ENCODE results near the gene SLC22A31. TPM values are rescaled to one million over a fixed set of nuclear protein-coding genes. Genes with fewer than 3 reads are reported as not detected.

The SLC22A31 gene
- polyA plus RNA-seq, 3 donors, result 0.26 to 0.75 (median 0.39) TPM

DNA sequence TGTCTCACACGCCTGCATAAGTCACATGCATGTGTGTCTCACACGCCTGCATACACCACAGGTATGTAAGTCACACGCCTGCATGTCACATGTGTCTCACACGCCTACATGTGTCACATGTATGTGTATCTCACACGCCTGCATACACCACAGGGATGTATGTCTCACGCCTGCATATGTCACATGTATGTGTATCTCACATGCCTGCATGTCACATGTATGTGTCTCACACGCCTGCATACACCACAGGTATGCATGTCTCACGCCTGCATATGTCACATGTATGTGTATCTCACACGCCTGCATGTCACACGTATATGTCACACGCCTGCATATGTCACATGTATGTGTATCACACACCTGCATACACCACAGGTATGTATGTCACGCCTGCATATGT is 42.6 kb downstream of the SLC22A31 start:
- no peak for DNase-seq (ENCODE audit: extremely low read depth in 1 of 11, low read depth in 9 of 11, low spot score in 4 of 11)

DNA sequence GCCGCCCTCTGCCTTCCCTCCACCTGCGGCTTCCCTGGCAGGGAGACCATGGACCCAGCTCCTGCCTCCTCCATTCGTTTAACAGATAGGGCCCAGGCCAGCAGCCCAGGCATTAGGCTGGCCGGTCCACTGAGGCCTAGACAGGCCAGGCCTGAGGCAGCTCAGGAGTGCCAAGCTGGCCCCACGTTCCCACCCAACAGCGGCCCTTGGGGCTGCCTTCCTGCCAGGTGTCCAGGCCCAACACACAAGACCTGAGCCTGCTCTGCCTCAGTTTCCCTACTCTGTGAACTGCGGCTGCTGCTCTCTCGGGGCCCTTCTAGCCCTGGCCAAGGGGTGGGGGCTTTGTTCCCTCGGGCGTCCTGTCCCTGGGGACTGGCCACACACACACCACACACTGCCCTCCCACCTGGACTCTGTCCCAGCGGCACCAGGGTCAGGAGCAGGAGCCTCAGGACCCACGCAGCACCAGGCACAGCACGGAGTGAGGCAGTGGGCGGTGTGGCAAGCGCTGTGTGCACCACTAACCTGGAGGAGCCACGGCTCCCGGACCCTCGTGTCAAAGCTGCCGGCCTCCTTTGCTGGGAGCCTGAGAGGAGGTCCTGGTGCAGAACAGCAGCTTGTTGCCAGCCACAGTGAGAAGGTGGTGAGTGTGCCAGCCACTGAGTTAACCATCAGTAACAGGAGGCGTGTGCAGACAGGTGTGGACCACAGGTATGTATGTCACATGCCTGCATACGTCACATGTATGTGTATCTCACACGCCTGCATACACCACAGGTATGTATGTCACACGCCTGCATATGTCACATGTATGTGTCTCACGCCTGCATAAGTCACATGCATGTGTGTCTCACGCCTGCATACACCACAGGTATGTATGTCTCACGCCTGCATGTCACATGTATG is 43.3 kb downstream of the SLC22A31 start:
- no peak for DNase-seq (ENCODE audit: extremely low read depth in 1 of 11, low read depth in 9 of 11, low spot score in 4 of 11)

DNA sequence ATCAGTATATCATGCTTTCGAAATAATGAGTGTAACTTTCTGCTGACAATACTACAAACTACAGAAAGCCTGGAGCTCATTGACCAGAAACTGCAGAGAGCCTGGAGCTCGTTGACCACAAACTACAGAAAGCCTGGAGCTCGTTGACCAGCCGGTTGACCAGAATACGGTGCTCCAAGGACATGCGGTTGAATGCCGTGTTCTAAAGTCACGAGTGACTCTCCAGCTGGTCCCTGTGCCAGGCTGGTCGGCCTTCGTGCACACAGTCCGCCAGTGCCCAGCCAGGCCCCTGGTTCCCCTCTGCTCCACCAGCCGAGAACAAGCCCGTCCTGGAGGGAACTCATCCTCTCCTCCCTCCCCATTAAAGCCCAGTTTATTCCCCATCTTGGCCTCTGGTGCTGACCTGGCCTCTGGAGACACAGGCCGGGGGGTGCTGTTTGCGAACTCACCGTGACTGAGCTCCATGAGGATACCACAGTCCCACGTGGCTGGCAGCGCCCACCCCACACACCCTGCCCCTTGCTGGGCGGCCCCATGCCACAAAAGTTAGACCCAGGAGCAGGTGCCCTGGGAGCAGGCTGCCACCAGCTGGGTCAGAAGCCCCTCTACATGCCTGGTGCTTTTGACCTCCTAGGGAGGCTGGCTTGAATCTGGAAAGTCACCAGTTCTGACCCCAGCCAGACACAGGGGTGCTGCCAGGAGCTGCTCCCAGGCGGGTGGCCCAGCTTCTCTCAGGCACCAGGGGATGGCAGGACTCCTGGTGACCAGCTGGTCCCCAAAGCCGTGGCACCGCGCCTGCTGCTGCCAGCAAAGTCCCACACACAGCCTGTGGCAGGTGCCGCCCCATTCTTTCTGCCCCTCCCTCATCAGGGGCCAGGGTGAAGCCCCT is 44.2 kb downstream of the SLC22A31 start:
- DNase-seq (ENCODE audit: extremely low read depth in 1 of 11, low read depth in 9 of 11, low spot score in 4 of 11), result no peak

DNA sequence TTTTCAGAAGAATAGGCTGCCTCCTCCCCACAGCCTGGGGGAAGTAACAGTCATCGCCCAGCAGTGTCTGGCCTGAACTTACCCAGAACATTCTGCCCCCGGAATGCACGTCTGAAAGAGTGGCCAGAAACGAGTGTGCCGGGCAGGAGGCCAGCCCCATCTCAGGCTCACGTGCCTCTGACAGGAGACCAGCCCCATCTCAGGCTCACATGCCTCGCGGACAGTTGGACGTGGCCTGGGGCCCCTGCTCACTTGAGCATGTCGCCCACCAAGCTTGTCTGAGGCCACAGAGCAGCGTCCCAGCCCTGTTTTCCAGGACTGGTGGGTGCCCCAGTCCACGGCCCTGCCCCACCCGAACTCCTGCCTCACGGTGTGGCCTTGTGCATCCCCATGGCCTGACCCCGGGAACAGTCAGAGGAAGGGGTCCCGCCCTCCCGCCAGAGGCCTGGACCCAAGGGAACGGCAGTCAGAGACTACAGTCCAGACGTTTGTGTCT is 45.1 kb downstream of the SLC22A31 start:
- no peak for DNase-seq (ENCODE audit: extremely low read depth in 1 of 11, low read depth in 9 of 11, low spot score in 4 of 11)

DNA sequence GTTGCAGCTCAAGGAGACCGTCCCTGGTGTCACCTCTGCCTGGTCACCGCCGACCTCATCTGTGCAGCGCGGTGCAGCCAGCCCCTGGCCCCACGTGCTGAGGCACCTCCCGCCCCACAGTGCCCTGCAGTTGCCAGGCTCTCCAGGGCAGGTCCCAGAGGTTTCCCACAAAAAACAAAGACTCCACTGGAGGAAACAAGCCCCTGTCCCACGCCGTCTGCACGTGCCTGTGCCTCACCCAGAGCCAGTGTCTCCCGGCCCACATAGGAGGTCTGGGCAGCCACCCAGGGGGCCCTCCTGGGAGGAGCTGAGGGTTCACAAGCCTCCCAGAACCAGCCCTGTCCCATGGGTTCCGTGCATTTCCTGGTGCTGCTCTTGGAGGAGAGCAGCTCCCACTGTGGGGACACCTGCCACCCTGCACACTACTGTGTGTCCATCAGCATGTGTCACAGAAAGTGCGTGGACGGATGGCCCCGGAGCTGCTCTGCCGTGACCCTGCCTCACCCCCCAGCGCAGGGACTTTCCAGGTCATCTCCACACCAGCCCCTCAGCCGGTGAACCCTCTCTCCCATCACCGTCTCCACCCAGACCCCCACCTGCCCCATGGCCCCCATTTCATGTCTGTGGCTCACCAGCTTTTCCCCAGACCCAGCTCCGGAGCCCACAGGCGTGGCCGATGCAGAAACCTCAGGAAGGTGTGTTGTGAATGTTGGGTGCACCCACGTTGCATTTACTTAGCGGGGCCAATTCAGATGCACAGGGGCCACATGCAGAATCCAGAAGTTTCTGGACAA is 45.8 kb downstream of the SLC22A31 start:
- DNase-seq (ENCODE audit: extremely low read depth in 1 of 11, low read depth in 9 of 11, low spot score in 4 of 11), result no peak

DNA sequence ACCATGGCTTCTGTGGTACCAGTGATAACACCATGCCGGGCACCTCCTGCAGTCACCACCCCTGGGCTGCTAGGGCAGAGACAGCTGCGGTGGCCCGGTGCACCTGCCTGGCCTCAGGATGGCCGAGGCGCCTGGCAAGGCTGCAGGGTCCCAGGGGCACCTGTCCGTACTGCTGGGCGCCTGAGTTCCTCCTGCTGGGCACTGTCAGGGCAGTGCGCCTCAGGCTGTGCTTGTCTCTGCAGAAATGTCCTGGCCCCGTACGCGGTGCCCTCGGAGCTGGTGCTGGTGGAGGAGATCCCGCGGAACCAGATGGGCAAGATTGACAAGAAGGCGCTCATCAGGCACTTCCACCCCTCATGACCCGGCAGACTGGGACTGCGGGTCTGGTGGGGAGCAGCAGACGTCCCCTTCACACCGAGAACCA is 46.5 kb downstream of the SLC22A31 start:
- DNase-seq (ENCODE audit: extremely low read depth in 1 of 11, low read depth in 9 of 11, low spot score in 4 of 11), result no peak

DNA sequence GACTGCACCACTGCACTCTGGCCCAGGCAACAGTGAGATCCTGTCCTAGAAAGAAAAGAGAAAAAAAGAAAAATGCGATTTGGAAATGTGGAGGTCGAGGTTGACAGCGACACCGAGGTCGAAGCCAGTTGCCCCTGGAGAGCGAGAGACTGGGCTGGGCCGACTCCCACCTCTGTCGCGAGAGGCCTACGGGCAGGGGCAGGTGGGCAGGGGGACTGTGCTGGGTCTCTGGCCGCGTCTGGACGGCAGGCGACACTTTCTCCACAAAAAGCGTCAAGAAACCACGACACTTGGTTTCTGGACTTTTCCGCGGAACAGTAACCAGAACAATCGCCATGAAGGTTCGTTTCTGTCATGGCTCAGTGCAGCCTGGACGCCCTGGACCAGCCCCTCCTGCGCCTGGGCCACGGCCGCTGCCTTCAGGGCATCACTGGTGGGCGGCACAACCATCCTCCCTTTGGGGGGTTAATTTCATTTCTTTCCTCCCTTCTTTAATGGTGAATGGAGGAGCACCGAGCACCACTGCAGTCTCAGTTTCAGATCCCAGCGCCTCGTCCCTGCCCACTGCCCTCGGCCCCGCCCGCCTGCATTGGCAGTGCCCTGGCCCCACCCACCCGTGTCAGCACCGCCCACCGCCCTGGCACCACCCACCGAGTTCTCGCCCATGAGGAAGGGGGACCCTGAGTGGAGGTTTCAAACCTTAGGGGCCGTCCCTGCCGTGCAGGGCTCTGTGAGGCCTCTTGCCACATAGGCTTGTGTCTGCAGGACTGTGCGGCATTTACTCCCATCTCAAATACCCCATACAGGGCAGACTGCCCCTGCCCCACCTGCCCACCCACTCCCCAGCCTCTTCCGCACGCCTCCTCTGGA is 47.3 kb downstream of the SLC22A31 start:
- no peak for DNase-seq (ENCODE audit: extremely low read depth in 1 of 11, low read depth in 9 of 11, low spot score in 4 of 11)

DNA sequence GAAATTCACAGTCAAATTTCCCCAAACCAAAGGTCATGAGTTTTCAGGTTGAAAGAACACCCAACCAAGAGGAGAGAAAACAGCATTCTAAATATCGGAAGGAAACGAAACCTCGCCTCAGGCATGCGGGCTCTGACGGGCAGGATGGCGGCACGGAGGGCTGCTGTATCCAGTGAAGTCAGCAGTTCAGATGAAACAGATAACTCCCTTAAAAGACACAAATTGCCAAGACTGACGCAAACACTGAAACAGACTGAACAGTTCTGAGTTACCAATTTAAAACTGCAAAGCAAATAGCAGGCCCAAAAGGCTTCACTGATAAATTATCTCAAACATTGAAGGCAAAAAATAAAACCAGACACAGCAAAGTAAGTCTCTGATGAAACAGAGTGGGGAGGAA is 49.4 kb downstream of the SLC22A31 start:
- no peak for DNase-seq (ENCODE audit: extremely low read depth in 1 of 11, low read depth in 9 of 11, low spot score in 4 of 11)

DNA sequence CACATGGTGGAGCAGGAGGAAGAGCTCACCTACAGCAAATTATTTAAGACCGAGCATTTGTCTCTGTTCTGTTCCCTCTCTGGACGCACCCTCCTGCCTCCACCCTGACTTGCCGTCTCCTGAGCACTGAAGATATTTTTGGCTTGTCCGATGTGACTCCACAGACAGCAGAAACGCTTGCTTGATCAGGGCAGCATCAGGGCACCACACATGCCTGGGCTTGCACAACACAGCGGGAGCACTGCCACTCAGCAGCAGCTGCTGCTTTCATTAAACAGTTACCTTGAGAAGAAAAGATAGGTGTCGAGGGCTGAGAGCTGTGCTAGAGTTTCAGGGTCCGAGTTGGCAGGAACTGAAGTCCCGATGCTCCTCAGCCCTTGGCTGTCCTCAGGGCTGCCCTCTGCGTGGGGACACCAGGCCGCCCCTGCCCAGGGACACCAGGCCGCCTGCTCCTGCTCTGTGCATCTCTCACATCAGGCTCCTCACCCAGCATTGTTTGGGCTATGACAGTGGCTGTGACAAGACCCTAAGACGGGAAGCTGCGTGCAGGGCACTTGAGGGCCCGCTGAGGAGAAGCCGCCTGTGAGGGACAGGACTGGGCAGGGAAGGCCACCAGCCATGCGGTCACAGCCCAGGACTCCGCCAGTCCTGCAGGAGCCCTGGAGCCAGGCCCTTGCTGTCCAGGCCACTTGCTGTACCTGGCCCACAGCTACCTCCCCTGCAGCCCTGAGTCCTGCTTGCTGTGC is 50.1 kb downstream of the SLC22A31 start:
- no peak for DNase-seq (ENCODE audit: extremely low read depth in 1 of 11, low read depth in 9 of 11, low spot score in 4 of 11)

DNA sequence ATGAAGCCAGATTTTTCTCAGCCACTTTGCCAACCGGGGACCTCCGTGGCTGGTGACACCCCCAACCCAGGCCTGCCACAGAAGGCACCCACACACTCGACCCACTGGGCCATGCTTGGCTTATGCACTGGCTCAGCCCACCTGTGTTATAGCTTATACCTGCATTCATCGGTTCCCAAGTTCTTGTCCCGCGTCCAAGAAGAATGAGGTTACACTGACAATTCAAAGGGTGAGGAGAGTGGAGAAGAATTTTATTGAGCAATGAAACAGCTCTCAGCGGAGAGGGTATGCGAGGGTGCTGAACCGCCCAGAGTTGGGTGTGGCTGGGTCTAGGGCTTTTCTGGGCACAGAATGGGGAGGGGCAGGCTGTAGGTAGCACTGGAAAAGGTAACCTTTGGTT is 51.0 kb downstream of the SLC22A31 start:
- no peak for DNase-seq (ENCODE audit: extremely low read depth in 1 of 11, low read depth in 9 of 11, low spot score in 4 of 11)

DNA sequence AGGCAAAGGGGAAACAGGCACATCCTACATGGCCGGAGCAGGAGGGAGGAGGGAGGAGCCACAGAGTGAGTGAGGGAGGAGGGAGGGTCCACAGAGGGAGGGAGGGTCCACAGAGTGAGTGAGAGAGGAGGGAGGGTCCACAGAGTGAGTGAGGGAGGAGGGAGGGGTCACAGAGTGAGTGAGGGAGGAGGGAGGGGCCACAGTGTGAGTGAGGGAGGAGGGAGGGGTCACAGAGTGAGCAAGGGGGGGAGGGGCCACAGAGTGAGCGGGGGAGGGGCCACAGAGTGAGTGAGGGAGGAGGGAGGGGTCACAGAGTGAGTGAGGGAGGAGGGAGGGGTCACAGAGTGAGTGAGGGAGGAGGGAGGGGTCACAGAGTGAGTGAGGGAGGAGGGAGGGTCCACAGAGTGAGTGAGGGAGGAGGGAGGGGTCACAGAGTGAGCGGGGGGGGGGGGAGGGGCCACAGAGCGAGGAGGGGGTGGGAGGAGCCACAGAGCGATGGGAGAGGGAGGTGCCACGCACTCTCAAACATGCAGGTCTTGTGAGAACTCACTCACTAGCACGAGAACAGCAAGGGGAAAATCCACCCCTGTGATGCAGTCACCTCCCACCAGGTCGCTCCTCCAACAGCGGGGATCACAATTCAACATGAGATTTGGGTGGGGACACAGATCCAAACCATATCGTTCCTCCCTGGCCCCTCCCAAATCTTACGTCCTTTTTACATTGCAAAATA is 53.1 kb downstream of the SLC22A31 start:
- DNase-seq (ENCODE audit: extremely low read depth in 1 of 11, low read depth in 9 of 11, low spot score in 4 of 11), result no peak

DNA sequence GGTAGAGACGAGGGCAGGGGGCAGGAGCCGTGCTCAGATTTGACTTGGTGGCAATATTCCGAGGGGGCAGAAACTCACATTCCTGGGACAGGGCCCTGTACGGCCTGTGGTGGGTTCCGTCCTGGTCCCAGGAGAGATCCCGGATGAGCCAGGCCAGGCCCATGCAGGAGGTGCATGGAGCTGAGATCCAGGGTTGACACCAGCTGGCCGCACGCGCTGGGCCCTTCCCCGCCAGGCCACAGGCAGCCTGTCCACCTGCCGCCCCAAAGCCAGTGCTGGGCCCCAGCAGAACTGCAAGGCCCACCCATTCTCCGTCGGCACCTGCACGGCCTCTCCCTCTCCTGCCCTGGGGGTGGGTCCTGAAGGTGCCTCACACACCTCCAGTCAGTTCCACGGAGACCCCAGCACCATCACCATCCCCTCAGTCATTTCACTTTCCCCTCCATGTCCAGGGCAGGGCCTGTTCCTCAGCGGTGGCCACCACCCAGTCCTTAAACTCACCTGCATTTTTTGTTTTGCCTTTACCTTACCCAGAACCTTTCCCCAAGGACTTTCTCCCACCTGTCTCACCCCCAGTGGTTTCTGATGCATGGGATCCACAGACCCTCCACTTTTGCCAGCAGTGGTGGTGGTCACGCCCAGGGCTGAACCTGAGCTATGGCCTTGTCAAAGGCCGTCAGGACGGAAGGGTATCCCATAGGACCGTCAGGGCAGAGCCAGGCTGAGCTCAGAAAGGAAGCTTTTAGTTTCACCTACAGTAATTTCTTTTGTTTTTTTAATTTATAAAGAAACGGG is 53.9 kb downstream of the SLC22A31 start:
- no peak for DNase-seq (ENCODE audit: extremely low read depth in 1 of 11, low read depth in 9 of 11, low spot score in 4 of 11)

All from renal cortex interstitium (tissue), 11 donors.